SU-DHL-6 (cell line): ENCODE measurements around the gene ARHGEF37.

Source experiments
- H2AFZ ChIP-seq: fragments of 200-600 bp; sonication (generic); 2 replicates; pipeline ENCODE4 v1.6.1; 2014; ENCODE audit warnings: low read depth, mild to moderate bottlenecking, moderate library complexity, mixed read lengths, antibody characterized with exemption, low read length; ENCODE audit not compliant: severe bottlenecking
- H3F3A ChIP-seq: fragments of 200-600 bp; shearing (Covaris generic); 2 replicates; pipeline ENCODE4 v1.6.0; 2016; ENCODE audit warnings: antibody characterized with exemption, mild to moderate bottlenecking; ENCODE audit not compliant: insufficient read depth
- H3K27ac ChIP-seq: fragments of 200-600 bp; sonication (generic); 2 replicates; pipeline ENCODE4 v1.5.1; 2016; ENCODE audit warnings: low read depth, mild to moderate bottlenecking, low read length, moderate library complexity, mixed read lengths
- H3K27me3 ChIP-seq: fragments of 200-600 bp; sonication (generic), shearing (Covaris generic); 2 replicates; pipeline ENCODE4 v1.6.0; 2014; ENCODE audit warnings: mild to moderate bottlenecking, low read length
- H3K36me3 ChIP-seq: fragments of 200-600 bp; sonication (generic); 2 replicates; pipeline ENCODE4 v1.6.1; 2014; ENCODE audit warnings: mild to moderate bottlenecking, low read length, mixed read lengths
- H3K4me2 ChIP-seq: fragments of 300-600, 200-600 bp; shearing (Covaris generic), sonication (generic); 2 replicates; pipeline ENCODE4 v1.6.0; 2014; ENCODE audit warnings: low read length, low read depth, mild to moderate bottlenecking; ENCODE audit not compliant: poor library complexity, severe bottlenecking
- H3K4me3 ChIP-seq: fragments of 200-600 bp; sonication (generic); 2 replicates; pipeline ENCODE4 v1.5.1; 2014; ENCODE audit warnings: antibody characterized with exemption, low read length, mild to moderate bottlenecking, mixed read lengths; ENCODE audit not compliant: insufficient read depth, poor library complexity, severe bottlenecking
- H3K79me2 ChIP-seq: fragments of 200-600 bp; sonication (generic); 2 replicates; pipeline ENCODE4 v1.6.1; 2014; ENCODE audit warnings: mild to moderate bottlenecking, low read length, moderate library complexity; ENCODE audit not compliant: insufficient read depth
- H3K9ac ChIP-seq: fragments of 200-600 bp; sonication (generic); 2 replicates; pipeline ENCODE4 v1.7.0; 2014; ENCODE audit warnings: mild to moderate bottlenecking, low read length
- H3K9me2 ChIP-seq: fragments of 200-600 bp; sonication (generic); replicated peaks from 2 replicates; pipeline ENCODE4 v1.6.1; 2014; ENCODE audit warnings: low read length; ENCODE audit not compliant: insufficient read depth
- H3K9me3 ChIP-seq: fragments of 200-600 bp; sonication (generic); 2 replicates; pipeline ENCODE4 v1.6.1; 2014; ENCODE audit warnings: low read length, mixed read lengths; ENCODE audit not compliant: insufficient read depth
- H4K20me1 ChIP-seq: fragments of 200-600 bp; sonication (generic); 2 replicates; pipeline ENCODE4 v1.6.1; 2014; ENCODE audit warnings: low read depth, mild to moderate bottlenecking, antibody characterized with exemption, low read length, moderate library complexity, mixed read lengths
- EZH2phosphoT487 ChIP-seq: fragments of 200-600 bp; sonication (generic), shearing (Covaris generic); conservative IDR thresholded peaks from 2 replicates; pipeline ENCODE4 v1.6.1; 2018; ENCODE audit warnings: mild to moderate bottlenecking, antibody characterized with exemption, low read length, moderate library complexity, mixed read lengths
- TF ChIP-seq, protein P1 (sequence below): fragments of 200-600 bp; sonication (generic); IDR thresholded peaks from one replicate; pipeline ENCODE4 v1.5.1; 2017; ENCODE audit warnings: antibody characterized with exemption, mild to moderate bottlenecking, low read length, moderate library complexity; ENCODE audit not compliant: insufficient read depth, poor library complexity, severe bottlenecking

The ARHGEF37 gene

GRCh38 chr5:149552553-149553160 lies 28.6 kb upstream of the ARHGEF37 start:
- no peak for TF ChIP-seq EZH2phosphoT487
- TF ChIP-seq, protein P1, sequence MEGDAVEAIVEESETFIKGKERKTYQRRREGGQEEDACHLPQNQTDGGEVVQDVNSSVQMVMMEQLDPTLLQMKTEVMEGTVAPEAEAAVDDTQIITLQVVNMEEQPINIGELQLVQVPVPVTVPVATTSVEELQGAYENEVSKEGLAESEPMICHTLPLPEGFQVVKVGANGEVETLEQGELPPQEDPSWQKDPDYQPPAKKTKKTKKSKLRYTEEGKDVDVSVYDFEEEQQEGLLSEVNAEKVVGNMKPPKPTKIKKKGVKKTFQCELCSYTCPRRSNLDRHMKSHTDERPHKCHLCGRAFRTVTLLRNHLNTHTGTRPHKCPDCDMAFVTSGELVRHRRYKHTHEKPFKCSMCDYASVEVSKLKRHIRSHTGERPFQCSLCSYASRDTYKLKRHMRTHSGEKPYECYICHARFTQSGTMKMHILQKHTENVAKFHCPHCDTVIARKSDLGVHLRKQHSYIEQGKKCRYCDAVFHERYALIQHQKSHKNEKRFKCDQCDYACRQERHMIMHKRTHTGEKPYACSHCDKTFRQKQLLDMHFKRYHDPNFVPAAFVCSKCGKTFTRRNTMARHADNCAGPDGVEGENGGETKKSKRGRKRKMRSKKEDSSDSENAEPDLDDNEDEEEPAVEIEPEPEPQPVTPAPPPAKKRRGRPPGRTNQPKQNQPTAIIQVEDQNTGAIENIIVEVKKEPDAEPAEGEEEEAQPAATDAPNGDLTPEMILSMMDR: no peak
- Histone ChIP-seq H3F3A (no peaks in the 10 kb centered on the region), H3K27me3 (no peaks in the 10 kb centered on the region), H3K9me3 (no peaks in the 10 kb centered on the region), H3K36me3 (peaks cover 10% of the 10 kb centered on the region), H2AFZ (no peak overlapping the region), H3K79me2 (peaks cover 34% of the 10 kb centered on the region), H3K27ac (no peak overlapping the region), H4K20me1 (peaks cover 10% of the 10 kb centered on the region; the same call in 1 of the 2 replicates), H3K9ac (0 out of 2 replicates have a peak overlapping the region, but pooled peaks have one; percentile 96), H3K9me2 (no peaks in the 10 kb centered on the region), H3K4me2 (peak overlapping the region; percentile 97), H3K4me3 (no peak overlapping the region)

DNA sequence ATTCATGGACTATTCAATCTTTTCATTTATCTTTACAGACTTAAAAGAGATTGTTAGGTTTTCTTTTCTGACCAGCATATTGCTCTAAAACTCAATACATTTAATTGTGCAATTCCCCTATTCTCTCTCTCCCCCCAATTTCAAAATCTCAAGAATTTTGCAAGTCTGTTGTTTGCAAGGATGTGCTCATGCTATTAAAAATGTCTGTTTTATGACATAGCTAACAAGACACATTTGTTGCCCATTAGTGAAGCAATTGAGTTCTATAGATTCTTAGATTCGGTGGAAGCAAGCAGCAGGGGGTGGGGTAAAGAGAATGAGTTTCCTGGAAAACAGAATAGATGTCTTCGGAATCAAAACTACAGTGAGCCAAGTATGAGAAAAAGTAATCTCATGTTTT lies 21.6 kb upstream of the ARHGEF37 start:
- no peaks in the 10 kb centered on the region for H3K79me2 ChIP-seq
- H3K4me2 ChIP-seq: no peak overlapping the region
- no peak overlapping the region for H3K9ac ChIP-seq
- no peak overlapping the region for H3K27ac ChIP-seq
- H3K9me2 ChIP-seq: no peaks in the 10 kb centered on the region
- no peak overlapping the region for H3K4me3 ChIP-seq
- no peaks in the 10 kb centered on the region for H3K36me3 ChIP-seq
- H3K27me3 ChIP-seq: no peaks in the 10 kb centered on the region
- H3F3A ChIP-seq: no peaks in the 10 kb centered on the region
- no peak overlapping the region for H2AFZ ChIP-seq
- no peaks in the 10 kb centered on the region for H4K20me1 ChIP-seq
- no peak for TF ChIP-seq EZH2phosphoT487
- TF ChIP-seq, protein P1: no peak
- H3K9me3 ChIP-seq: no peaks in the 10 kb centered on the region

DNA sequence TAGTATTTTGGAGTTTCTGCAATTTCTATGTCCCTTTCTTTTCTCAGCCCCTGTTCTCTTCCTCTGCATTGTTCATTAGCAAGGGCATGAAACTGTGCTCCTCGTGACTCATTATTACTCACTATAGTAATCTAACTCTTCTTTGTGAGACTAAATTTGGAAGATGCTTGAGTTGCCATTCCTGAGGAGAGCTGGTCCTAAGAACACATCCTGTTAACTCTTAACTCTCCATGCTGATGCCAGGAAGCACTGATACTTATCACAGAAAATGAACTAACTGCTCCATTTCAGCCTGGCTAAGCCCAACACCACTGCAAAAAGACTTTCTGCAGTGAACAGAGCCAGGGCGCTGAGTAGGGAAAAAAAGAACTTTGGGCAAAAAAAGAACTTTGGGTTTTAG lies 19.4 kb upstream of the ARHGEF37 start:
- Histone ChIP-seq H3K4me2 (no peak overlapping the region), H3K79me2 (no peaks in the 10 kb centered on the region), H3K36me3 (no peaks in the 10 kb centered on the region), H3K9ac (no peak overlapping the region), H3K4me3 (no peak overlapping the region), H2AFZ (no peak overlapping the region), H3K9me2 (no peaks in the 10 kb centered on the region), H3K9me3 (no peaks in the 10 kb centered on the region), H3K27me3 (no peaks in the 10 kb centered on the region), H3K27ac (no peak overlapping the region), H4K20me1 (no peaks in the 10 kb centered on the region), H3F3A (no peaks in the 10 kb centered on the region)
- TF ChIP-seq, protein P1: no peak
- TF ChIP-seq EZH2phosphoT487: no peak
